Testis (tissue), 3 donors: ENCODE data around the gene BANK1. TPM values are rescaled to one million over a fixed set of nuclear protein-coding genes. Genes with fewer than 3 reads are reported as not detected.

ENCODE experiments used
- DNase-seq: peaks from one replicate; pipeline ENCODE4 v3.0.0-alpha.2; 2019
- H3K27ac ChIP-seq, 2 donors: fragments of 200-600 bp; sonication (generic); one replicate each; pipeline ENCODE4 v1.5.1; 2019
- H3K27me3 ChIP-seq: fragments of 200-600 bp; sonication (generic); one replicate; pipeline ENCODE4 v1.5.1; 2019
- H3K36me3 ChIP-seq: fragments of 200-600 bp; sonication (generic); one replicate; pipeline ENCODE4 v1.5.1; 2017; ENCODE audit warnings: low read depth; ENCODE audit errors: missing control alignments
- H3K4me1 ChIP-seq: fragments of 200-600 bp; sonication (generic); one replicate; pipeline ENCODE4 v1.5.1; 2019
- H3K4me3 ChIP-seq, 2 donors: fragments of 200-600 bp; sonication (generic); one replicate each; pipeline ENCODE4 v1.5.1; 2017 to 2019
- H3K9me3 ChIP-seq: fragments of 200-600 bp; sonication (generic); one replicate; pipeline ENCODE4 v1.5.1; 2017
- POLR2A ChIP-seq: fragments of 450-650 bp; IDR thresholded peaks from one replicate; pipeline ENCODE4 v1.6.1; 2017; ENCODE audit warnings: antibody characterized with exemption, mild to moderate bottlenecking, moderate library complexity
- WGBS, 2 donors: methylation state at CpG; one replicate each; pipeline ENCODE4 v1.1.5; 2018; 5-methylcytosine and 5-hydroxymethylcytosine counted together
- intact Hi-C: fragments of 100-400 bp; cut with DNase I; formaldehyde crosslinking; loops from one replicate; pipeline ENCODE4 v1.15.1; 2023; ENCODE audit warnings: low total_unique reads
- polyA plus RNA-seq: library from polyadenylated mRNA; stranded (reverse); fragments of 350-450 nt; fragmentation: Illumina TruSeq; extraction: RNeasy Lipid Tissue Mini Kit (QIAGEN cat#74804); gene quantifications from one replicate; pipeline ENCODE4 v1.2.3, GENCODE V29; 2014; ENCODE audit warnings: low read depth, low replicate concordance; ENCODE audit not compliant: insufficient read depth
- total RNA-seq, 2 donors: library from RNA; depleted of rRNA; stranded (reverse); fragments of >200 nt; gene quantifications; one replicate each; pipeline ENCODE4 v1.2.3, GENCODE V29; 2016
- TF ChIP-seq, protein P1 (sequence below), 3 experiments: fragments of 450-650 bp in 2 of 3; fragments of 200-600 bp in 1 of 3; sonication (generic) in 1 of 3; IDR thresholded peaks; one replicate each; pipeline ENCODE4 v1.5.1; 2016 to 2019; ENCODE audit warnings: antibody characterized with exemption in 3 of 3, mild to moderate bottlenecking in 2 of 3, moderate library complexity in 1 of 3

Gene BANK1
- total and polyA plus RNA-seq, 3 donors from 2014 or later: 5.2 to 10.4 (median 10.0) TPM

DNA sequence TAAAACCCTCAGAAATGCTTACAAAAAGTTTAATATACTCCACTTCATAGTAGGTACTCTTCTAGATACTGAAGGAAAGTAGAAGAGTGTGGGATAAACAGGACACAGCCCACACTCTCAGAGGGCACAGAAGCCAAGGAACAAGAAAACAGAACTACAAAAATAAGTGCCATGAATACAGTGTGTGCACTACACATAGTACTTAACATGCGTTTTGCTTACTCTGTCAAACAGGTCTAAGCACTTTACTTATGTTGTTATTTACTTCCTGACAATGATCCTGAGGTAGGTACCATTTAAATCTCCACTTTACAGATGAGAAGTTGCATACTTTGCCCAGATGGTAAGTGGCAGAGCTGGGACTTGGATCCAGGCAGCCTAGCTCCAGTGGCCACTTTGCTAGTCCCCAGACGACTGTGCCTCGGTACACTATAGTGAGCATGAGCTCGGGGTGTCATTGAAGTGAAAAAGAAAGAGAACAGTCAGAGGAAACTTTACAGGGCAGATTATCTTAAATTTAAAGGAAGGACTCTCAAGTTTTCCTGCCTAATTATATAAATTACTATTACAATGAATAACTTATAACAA is 120.3 kb downstream of the BANK1 start:
- Histone ChIP-seq H3K9me3 (no peaks in the 10 kb centered on the region), H3K4me3 (no peak overlapping the region), H3K27ac (no peak overlapping the region), H3K4me1 (no peaks in the 10 kb centered on the region), H3K36me3 (no peaks in the 10 kb centered on the region), H3K27me3 (no peaks in the 10 kb centered on the region)
- intact Hi-C loops: no loop called here
- no peak for TF ChIP-seq POLR2A
- TF ChIP-seq, protein P1, sequence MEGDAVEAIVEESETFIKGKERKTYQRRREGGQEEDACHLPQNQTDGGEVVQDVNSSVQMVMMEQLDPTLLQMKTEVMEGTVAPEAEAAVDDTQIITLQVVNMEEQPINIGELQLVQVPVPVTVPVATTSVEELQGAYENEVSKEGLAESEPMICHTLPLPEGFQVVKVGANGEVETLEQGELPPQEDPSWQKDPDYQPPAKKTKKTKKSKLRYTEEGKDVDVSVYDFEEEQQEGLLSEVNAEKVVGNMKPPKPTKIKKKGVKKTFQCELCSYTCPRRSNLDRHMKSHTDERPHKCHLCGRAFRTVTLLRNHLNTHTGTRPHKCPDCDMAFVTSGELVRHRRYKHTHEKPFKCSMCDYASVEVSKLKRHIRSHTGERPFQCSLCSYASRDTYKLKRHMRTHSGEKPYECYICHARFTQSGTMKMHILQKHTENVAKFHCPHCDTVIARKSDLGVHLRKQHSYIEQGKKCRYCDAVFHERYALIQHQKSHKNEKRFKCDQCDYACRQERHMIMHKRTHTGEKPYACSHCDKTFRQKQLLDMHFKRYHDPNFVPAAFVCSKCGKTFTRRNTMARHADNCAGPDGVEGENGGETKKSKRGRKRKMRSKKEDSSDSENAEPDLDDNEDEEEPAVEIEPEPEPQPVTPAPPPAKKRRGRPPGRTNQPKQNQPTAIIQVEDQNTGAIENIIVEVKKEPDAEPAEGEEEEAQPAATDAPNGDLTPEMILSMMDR (IDR thresholded peaks at IDR 0.05): no peak
- DNase-seq: no peak
- 81 to 87% methylated on average over 4 of the region's 4 CpGs for WGBS, 2 donors

DNA sequence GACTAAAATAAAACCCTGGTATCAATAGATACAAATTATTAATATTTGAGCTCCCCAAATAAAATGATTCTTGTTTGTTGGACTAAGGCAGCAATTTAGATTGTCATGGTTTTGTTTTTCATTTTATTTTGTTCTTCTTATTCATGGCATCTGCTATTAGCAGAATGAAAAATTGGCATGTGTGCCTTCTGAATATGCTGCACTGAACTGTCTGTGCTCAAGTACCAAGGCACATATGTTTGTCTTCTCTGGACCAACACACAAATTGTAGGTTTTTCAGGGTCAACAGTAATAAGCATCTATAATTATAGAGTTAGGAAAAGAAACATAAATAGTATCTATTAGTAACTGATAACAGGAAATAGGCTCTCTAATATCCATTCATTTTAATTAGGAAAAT is 121.1 kb downstream of the BANK1 start:
- Histone ChIP-seq H3K36me3 (no peaks in the 10 kb centered on the region), H3K4me1 (no peaks in the 10 kb centered on the region), H3K27ac (no peak overlapping the region), H3K4me3 (no peak overlapping the region), H3K9me3 (no peaks in the 10 kb centered on the region), H3K27me3 (no peaks in the 10 kb centered on the region)
- TF ChIP-seq, protein P1 (IDR thresholded peaks at IDR 0.05): no peak
- TF ChIP-seq POLR2A: no peak
- intact Hi-C loops: no loop called here
- no peak for DNase-seq

DNA sequence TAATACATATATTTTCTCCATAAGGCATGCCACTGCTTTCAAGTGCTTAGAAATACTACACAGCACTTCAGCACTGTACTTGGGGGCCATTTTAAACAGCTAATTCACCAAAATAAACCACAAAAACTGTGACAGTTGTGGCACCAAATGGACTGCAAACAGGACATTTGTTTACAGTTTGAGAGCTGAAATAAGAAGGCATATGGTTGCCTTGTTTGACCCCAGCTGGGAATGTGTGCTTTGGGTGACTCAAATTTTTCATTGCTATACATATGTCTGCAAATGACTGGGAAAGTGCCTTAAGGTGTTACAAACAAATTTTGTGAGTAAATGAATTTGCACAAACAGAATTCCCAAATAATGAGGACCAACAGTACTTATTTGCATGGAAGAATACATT is 124.2 kb downstream of the BANK1 start:
- no peak for DNase-seq

DNA sequence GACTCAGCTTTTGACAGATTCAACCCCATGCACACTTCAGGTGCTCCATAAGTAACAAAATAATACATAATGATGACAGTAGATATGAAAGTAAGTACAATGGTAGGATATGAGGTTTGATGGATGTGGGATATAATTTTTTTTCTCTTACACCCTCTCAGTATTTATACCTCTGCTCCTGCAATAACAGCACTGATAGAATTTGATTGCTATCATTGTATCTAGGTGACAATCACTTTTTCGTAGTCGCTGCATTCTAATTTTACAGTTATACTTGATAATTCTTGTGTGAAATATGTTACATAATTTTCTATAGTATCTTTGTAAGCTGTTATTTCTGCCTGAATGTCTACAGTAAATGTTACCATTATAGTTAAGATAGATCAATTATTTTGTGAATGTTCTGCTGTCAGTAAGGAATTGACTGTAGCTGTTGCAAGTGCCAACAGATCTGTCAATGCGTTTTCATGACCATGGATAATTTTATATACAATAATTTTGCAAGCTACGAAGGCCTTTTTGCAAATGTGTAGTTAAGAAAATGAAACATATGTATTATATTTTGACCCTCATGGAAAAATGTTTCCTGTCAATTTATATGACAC is 128.9 kb downstream of the BANK1 start:
- intact Hi-C loops: no loop called here
- TF ChIP-seq, protein P1 (IDR thresholded peaks at IDR 0.05): no peak
- no peak for TF ChIP-seq POLR2A

More for the DNA sequence above, 124.2 kb downstream of the BANK1 start:
- H3K4me1 ChIP-seq: no peaks in the 10 kb centered on the region
- H3K4me3 ChIP-seq: no peak overlapping the region
- H3K27me3 ChIP-seq: no peaks in the 10 kb centered on the region
- intact Hi-C loops: no loop called here
- TF ChIP-seq, protein P1 (IDR thresholded peaks at IDR 0.05): no peak
- no peak for TF ChIP-seq POLR2A
- H3K36me3 ChIP-seq: no peaks in the 10 kb centered on the region
- no peak overlapping the region for H3K27ac ChIP-seq
- H3K9me3 ChIP-seq: no peaks in the 10 kb centered on the region

DNA sequence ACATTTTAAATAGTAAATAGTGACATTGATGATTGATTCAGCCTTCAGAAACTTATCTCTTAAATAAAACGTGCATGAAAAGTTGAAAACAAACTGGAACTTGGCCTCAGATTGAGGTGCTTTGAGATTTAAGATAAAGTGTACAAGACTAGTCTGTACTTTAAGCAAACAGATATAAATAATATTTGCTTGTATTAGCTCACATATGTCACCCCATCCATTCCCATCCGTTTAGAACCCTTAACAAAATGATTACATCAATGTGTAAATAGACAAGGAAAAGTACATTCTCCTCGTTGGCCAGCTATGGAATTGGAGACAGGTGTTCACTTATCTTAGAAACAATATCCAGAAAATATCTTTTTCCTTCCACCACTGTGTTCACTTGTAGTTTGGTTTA is 130.8 kb downstream of the BANK1 start:
- no peaks in the 10 kb centered on the region for H3K9me3 ChIP-seq
- no peak overlapping the region for H3K4me3 ChIP-seq
- H3K27me3 ChIP-seq: no peaks in the 10 kb centered on the region
- no peaks in the 10 kb centered on the region for H3K4me1 ChIP-seq
- no peak for DNase-seq
- WGBS, 2 donors: 38 to 54% methylated on average over 3 of the region's 3 CpGs
- intact Hi-C loops: no loop called here
- H3K27ac ChIP-seq: no peak overlapping the region
- TF ChIP-seq, protein P1 (IDR thresholded peaks at IDR 0.05): no peak
- no peak for TF ChIP-seq POLR2A
- H3K36me3 ChIP-seq: no peaks in the 10 kb centered on the region

More for the DNA sequence above, 128.9 kb downstream of the BANK1 start:
- no peak for DNase-seq
- WGBS, 2 donors: 85 to 86% methylated on average over 4 of the region's 4 CpGs
- no peaks in the 10 kb centered on the region for H3K9me3 ChIP-seq
- no peaks in the 10 kb centered on the region for H3K36me3 ChIP-seq
- no peak overlapping the region for H3K4me3 ChIP-seq
- H3K27ac ChIP-seq: no peak overlapping the region
- H3K4me1 ChIP-seq: no peaks in the 10 kb centered on the region
- H3K27me3 ChIP-seq: no peaks in the 10 kb centered on the region
